GM19468 (cell line): ENCODE measurements around the gene ATP8B3.
"Not testable (repeated sequence)": the region's sequence is repeated elsewhere in the genome, so short reads cannot be mapped to it uniquely, and the experiment has no call there.

ENCODE experiments used
- ATAC-seq: cut with Tn5 transposase; IDR thresholded peaks from one replicate; pipeline ENCODE4 v1.9.1; 2021; ENCODE audit warnings: mild to moderate bottlenecking, moderate library complexity, moderate number of reproducible peaks; ENCODE audit not compliant: unreplicated experiment; ENCODE audit errors: extremely low read depth

The ATP8B3 gene

GRCh38 chr19:1760786-1761527, 51.1 kb downstream of the ATP8B3 start:
- ATAC-seq: not testable (repeated sequence)

- no peak for ATAC-seq
Observed at GRCh38 chr19:1760020-1760419, 52.1 kb downstream of the ATP8B3 start.

GRCh38 chr19:1758959-1759903, 52.8 kb downstream of the ATP8B3 start:
- no peak for ATAC-seq

- ATAC-seq: no peak
Observed at GRCh38 chr19:1758231-1758577, 53.9 kb downstream of the ATP8B3 start.

- ATAC-seq: no peak
Observed at GRCh38 chr19:1757468-1758230, 54.4 kb downstream of the ATP8B3 start.

GRCh38 chr19:1756705-1757465, 55.2 kb downstream of the ATP8B3 start:
- ATAC-seq: no peak

GRCh38 chr19:1756264-1756663, 55.8 kb downstream of the ATP8B3 start:
- ATAC-seq: no peak

GRCh38 chr19:1755467-1756171, 56.5 kb downstream of the ATP8B3 start:
- ATAC-seq: no peak

- no peak for ATAC-seq
Observed at GRCh38 chr19:1754636-1755466, 57.2 kb downstream of the ATP8B3 start.

- ATAC-seq: no peak
Observed at GRCh38 chr19:1754018-1754635, 57.9 kb downstream of the ATP8B3 start.

GRCh38 chr19:1752757-1753728, 59.0 kb downstream of the ATP8B3 start, which contains the start of gene ONECUT3:
ONECUT3 (plus strand) TSS chr19:1753506; CDS start chr19:1753663, 157 bp downstream.
- no peak for ATAC-seq

GRCh38 chr19:1752009-1752756, 59.9 kb downstream of the ATP8B3 start:
- ATAC-seq: no peak

- no peak for ATAC-seq
Observed at GRCh38 chr19:1751367-1752008, 60.6 kb downstream of the ATP8B3 start.

- no peak for ATAC-seq
Observed at GRCh38 chr19:1750343-1751021, 61.6 kb downstream of the ATP8B3 start.
